ENCODE measurements around the gene VTI1A. TPM values are rescaled to one million over a fixed set of nuclear protein-coding genes. Genes with fewer than 3 reads are reported as not detected.

VTI1A gene
- total and polyA plus RNA-seq, 2 of the 4 experiments (the other 2 are of a cell fraction) = 9.7 to 24.9 TPM

DNA sequence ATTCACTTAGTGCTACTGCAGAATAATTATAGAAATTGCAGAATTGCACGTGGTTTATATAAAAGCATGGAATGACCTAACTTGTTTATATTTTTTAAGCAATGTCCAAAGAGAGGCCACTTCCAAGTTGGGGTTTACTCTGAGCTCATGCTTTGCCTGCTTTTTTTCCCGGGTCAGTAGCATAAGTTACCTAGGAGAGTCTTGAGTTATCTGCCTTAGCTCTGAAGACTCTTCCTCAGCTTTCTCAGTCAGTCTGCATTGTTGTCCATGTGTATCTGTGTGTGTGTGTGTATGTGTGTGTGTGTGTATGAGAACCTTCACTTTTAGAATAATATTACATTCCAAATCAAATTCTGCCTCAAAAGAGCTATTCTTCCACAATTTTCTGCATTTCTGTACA, 263.5 kb downstream of the VTI1A start:
- peaks cover 4% of the 10 kb centered on the region; the same call in 1 of the 2 replicates for H3K4me1 ChIP-seq (ENCODE audit: control insufficient read depth, insufficient read depth, low read length)
- no peak overlapping the region for H3K4me2 ChIP-seq (ENCODE audit: low read depth, low read length)
- H3K4me3 ChIP-seq (ENCODE audit: insufficient read depth, low read depth, low read length) = no peak overlapping the region
- H2AFZ ChIP-seq (replicated peaks; ENCODE audit: low read length, poor library complexity) = no peak overlapping the region
- no peak overlapping the region for H3K4ac ChIP-seq (ENCODE audit: low read depth, low read length)
- H3K18ac ChIP-seq (ENCODE audit: low read depth, low read length) = no peak overlapping the region
- H3K9ac ChIP-seq (ENCODE audit: low read depth, low read length) = no peak overlapping the region
- no peak overlapping the region for H2AK9ac ChIP-seq (replicated peaks; ENCODE audit: low read depth, low read length, poor library complexity)
- no peak overlapping the region for H3K56ac ChIP-seq (ENCODE audit: extremely low read depth, insufficient read depth, low read length)
- H3K14ac ChIP-seq (replicated peaks; ENCODE audit: low read depth, low read length) = no peak overlapping the region
- H4K8ac ChIP-seq (ENCODE audit: low read depth in 2 of 2, low read length in 2 of 2) = no peak overlapping the region
- no peaks in the 10 kb centered on the region for H3K36me3 ChIP-seq (ENCODE audit: control insufficient read depth, insufficient read depth, low read length)
- no peak for TF ChIP-seq MAZ (IDR thresholded peaks at IDR 0.05; ENCODE audit: borderline replicate concordance, low read depth, low read length)
- no peak for TF ChIP-seq RCOR1 (IDR thresholded peaks at IDR 0.05; ENCODE audit: insufficient replicate concordance, low read length)
- TF ChIP-seq BHLHE40 (IDR thresholded peaks at IDR 0.05; ENCODE audit: low read depth, low read length) = no peak
- TF ChIP-seq CTCF (conservative IDR thresholded peaks at IDR 0.05; ENCODE audit: low read depth, low read length) = no peak
- no peak for TF ChIP-seq CEBPB (IDR thresholded peaks at IDR 0.05; ENCODE audit: low read depth, low read length)
- no peak for TF ChIP-seq RAD21 (IDR thresholded peaks at IDR 0.05; ENCODE audit: low read length)
- no peak for TF ChIP-seq MAFK (IDR thresholded peaks at IDR 0.05; ENCODE audit: low read depth, low read length)
- H3K9me1 ChIP-seq (ENCODE audit: insufficient read depth, low read length) = no peaks in the 10 kb centered on the region
- CTCF ChIA-PET = interaction anchor here (0.7 to 1.5 kb wide), 4 partner anchors 11 to 677 kb away, joined by 3 to 7 read pairs (median 5); no protein-coding TSS in a partner anchor
- no peaks in the 10 kb centered on the region for H3K79me1 ChIP-seq (ENCODE audit: low read depth in 1 of 2, low read length in 2 of 2)
- POLR2A ChIA-PET (ENCODE audit: unreplicated experiment) = no interaction called here
- H4K5ac ChIP-seq (ENCODE audit: low read depth, low read length) = no peak overlapping the region
- no CpG with 5 or more reads among the region's 2 CpGs for WGBS, 2 experiments (ENCODE audit: extremely low coverage in 2 of 2, insufficient read length in 1 of 2)
- in situ Hi-C loops (cut with MboI; ENCODE audit: low sequenced_read_pairs) (loop anchor here (25.0 kb wide), 1 partner anchor 677 kb away; no protein-coding TSS in a partner anchor), dilution Hi-C loops (cut with HindIII; ENCODE audit: low sequenced_read_pairs, unreplicated experiment) (no loop called here), intact Hi-C loops (cut with micrococcal nuclease) (no loop called here)
- no peak overlapping the region for H2BK15ac ChIP-seq (ENCODE audit: low read depth, low read length)
- H2BK120ac ChIP-seq (ENCODE audit: low read depth, low read length) = no peak overlapping the region
- H4K91ac ChIP-seq (ENCODE audit: insufficient read depth, low read depth, low read length) = no peak overlapping the region
- no peak overlapping the region for H3K27ac ChIP-seq (ENCODE audit: insufficient read depth, low read length)
- H3K27me3 ChIP-seq (ENCODE audit: control insufficient read depth, insufficient read depth, low read length) = no peaks in the 10 kb centered on the region
- no peak overlapping the region for H3K23ac ChIP-seq (ENCODE audit: low read depth, low read length)
- H2BK5ac ChIP-seq (ENCODE audit: low read depth, low read length, poor library complexity, severe bottlenecking) = no peak overlapping the region
- DNase-seq = peak; percentile 37
- peak; percentile 55; the same call in 1 of the 2 replicates for ATAC-seq (ENCODE audit: low read depth)
- no peaks in the 10 kb centered on the region for H4K20me1 ChIP-seq (ENCODE audit: insufficient read depth, low read length)
- H2BK20ac ChIP-seq (ENCODE audit: low read depth, low read length) = no peak overlapping the region
- H3K9me3 ChIP-seq (ENCODE audit: control insufficient read depth, insufficient read depth, low read length) = no peaks in the 10 kb centered on the region
- H2AK5ac ChIP-seq (ENCODE audit: low read depth, low read length) = no peak overlapping the region
- no TSS peak for BruUV-seq (replicated peaks)

Data from IMR-90 (cell line).